Stromal cell of bone marrow (primary cell): ENCODE measurements around the gene NEUROD1.

Experiments
- DNase-seq: peaks from one replicate; pipeline ENCODE4 v3.0.0-alpha.2; 2012; ENCODE audit warnings: low read depth

Gene NEUROD1

GRCh38 chr2:181632733-181633401 is 47.5 kb downstream of the NEUROD1 start:
- no peak for DNase-seq

DNA sequence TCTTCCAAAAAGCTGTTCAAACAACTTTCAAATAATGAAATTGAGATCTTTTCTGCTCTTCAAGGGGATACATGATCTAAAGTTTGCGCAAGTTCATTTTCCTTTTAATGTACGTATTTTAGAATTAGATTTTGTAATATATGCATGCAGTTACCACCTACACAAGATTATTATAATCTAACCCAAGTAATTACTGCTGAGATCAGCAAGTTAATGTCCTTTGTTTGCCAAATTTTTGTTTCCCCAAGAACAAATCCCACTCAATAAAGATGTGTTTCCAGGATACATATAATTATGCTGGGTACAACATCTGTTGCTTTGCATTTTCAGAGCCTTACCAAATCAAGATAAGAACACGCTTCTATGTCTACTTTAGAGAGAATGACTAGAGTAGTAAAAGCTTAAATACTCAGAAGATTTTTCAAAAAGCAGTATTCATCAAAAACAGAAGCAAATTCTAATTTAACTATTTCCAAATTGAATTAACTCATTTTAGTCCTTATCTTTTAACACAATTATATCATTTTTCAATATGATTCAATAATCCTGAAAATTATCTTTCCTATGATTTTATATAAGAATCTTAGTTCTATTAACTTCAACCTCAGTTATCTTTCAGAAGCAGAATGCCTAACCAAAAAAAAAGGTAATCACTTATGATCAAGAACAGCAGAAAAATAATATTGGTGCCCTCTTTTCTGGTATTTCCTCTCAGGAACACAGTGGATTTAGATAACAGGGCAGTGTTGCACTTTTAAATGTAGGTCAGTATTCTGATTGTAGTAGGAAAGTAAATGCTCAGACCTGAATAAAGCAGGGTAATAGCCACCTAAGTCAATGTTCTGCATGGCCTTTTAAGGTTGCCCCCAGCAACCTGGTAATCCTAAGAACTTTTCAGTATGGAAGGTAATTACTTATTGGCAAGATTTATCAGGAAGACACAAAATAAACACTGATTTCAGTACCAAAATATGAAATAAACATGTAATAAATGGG is 51.4 kb downstream of the NEUROD1 start:
- DNase-seq = no peak

DNA sequence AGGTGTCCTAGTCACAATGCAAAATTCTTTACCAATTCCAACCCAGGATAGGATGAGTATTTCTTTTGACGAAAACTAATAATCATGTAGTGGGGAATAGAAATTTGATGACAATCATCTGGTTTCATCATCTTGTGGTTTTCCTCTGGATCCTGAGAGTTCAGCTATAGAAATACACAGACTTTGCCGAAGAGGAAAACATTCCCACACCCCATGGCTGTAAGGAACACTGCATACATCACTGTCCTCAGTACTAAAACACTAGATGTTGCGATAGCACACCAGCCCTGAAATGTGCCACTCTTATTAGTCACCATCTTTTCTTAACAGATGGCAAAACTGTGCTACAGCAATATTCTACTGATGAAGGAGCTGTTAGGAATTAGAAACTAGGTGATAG is 52.8 kb downstream of the NEUROD1 start:
- peak; percentile 28 for DNase-seq

DNA sequence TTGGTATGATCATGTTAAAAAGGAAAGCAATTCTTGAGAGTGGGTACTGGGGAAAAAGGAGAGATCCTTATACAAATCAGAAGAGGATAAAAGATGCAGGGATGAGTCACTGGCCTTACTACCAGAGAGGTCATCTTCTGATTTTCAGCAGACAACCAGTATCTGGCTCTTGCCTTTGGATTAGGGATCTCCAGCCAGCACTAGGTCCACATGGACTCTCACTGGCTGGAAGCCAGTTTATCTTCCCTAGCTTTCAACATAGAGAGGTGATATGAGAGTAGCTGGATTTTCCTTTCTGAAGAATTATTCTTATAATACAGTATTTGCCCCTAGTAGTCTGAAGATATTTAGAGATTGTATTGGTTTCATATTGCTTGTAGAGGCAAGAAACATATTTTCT is 53.6 kb downstream of the NEUROD1 start:
- DNase-seq = no peak
